ENCODE results near the gene PRSS38. TPM values are rescaled to one million over a fixed set of nuclear protein-coding genes. Genes with fewer than 3 reads are reported as not detected.

PRSS38 gene
- not detected in 2 replicates for polyA plus RNA-seq (2014; cell fraction: cytosol; rRNA removed)
- polyA plus RNA-seq (2014; cell fraction: nucleus; rRNA removed), result not detected in 2 replicates

- DNase-seq (ENCODE audit: low spot score), result no peak
Observed at GRCh38 chr1:227815468-227816409, at the start of gene PRSS38. PRSS38 (plus strand) TSS chr1:227815675; CDS start chr1:227815717, 42 bp downstream.

GRCh38 chr1:227766015-227766634 lies 49.4 kb upstream of the PRSS38 start:
- no peak for DNase-seq (ENCODE audit: low spot score)

DNA sequence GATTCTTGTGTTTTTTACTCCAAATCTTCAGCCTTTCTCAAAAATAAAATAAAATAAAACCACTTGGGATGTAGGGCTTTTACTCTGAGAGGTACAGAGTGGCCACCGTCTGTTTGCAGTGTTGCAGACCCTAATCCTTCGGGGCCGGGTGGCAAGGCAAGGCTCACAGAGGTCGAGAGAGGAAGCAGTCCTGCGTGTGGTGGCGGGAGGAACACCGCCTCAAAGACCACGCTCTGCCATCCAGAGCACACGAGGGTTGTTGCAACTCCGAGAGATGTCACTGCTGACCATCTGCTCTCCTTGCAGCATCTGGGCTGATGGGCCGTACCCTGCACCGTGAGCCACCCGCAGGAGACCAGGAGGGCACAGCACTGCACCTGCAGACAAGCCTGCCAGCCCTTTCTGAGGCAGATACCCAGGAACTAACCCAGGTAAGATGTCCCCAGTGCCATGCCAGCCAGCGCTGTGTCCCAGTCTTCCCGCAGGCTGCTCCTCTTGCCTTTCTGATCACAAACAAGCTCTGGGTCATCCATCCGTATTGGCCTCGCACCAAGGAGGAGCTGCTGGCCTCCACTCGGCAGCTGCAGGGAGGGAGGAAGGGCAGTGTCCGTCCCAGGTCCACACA lies 48.7 kb upstream of the PRSS38 start:
- no peak for DNase-seq (ENCODE audit: low spot score)

GRCh38 chr1:227767401-227768124 lies 47.9 kb upstream of the PRSS38 start:
- no peak for DNase-seq (ENCODE audit: low spot score)

- DNase-seq (ENCODE audit: low spot score), result no peak
Observed at GRCh38 chr1:227768125-227768439, 47.4 kb upstream of the PRSS38 start.

- DNase-seq (ENCODE audit: low spot score), result no peak
Observed at GRCh38 chr1:227768640-227769039, 46.8 kb upstream of the PRSS38 start.

DNA sequence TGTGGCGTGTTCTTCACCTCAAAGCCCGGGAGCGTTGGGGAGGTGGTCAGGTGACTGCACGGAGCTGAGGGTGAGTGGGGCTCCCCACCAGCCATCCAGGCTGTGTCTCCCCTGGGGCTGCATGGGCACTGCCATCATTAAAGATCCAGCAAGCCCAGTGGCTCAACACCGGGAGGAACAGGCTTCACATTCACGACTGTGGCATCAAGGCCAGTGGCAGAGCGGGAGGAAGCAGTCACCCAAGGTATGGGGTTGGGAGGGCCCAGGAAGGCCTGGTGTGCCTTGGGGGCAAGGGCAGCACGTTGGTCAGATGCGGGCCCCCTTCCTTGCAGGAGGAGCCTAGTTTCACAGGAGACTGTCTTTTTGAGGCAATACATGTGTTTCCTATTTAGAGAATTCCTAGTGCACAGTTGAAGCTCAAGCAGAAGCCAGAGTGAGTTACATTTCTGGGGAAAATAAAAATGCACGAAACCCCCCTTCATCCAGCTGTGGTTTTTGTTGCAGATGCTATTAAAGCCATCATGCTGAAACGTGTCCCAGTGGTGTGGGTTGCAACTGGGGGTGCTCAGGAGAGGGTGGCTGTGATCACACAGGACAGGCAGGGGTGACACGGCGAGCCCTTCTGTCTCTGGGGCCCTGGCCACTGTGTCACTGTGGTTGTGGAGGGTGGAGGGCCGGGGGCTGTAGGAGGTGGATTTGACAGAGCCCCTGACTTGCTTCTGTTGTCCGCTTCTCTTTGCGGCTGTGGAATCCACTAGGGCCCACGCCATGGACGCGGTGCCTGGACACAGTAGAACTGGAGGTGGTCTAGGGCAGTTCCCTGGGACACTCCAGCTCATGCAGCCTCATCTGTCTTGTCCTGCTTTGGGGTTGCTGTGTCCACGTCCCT lies 46.2 kb upstream of the PRSS38 start:
- DNase-seq (ENCODE audit: low spot score), result no peak

DNA sequence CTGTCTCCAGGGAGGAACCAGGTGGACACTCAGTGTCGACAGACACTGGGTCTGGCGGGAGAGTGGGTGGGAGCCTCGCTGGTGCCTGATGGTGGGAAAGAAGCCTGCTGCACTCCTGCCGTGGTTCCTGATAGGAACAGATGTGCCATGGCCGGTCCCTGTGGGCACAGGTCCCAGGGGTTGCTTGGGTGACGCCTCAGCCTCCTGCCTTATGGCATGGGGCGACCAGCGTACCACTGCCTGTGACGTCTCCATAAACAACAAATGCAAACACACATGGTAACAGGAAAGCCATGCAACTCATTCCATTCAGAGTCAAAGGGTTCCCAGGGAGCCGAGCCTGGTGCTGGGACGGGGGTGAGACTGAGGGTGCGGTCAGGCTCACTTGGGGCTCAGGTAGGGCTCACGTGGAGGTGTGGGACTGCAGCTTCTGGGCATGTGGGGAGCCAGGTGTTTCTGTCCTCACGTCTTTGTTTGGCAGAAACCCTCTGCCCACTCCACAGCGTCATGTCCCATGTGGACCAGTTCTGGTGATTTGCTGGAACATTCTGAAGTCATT lies 45.5 kb upstream of the PRSS38 start:
- no peak for DNase-seq (ENCODE audit: low spot score)

- no peak for DNase-seq (ENCODE audit: low spot score)
Observed at GRCh38 chr1:227770812-227771211, 44.7 kb upstream of the PRSS38 start.

DNA sequence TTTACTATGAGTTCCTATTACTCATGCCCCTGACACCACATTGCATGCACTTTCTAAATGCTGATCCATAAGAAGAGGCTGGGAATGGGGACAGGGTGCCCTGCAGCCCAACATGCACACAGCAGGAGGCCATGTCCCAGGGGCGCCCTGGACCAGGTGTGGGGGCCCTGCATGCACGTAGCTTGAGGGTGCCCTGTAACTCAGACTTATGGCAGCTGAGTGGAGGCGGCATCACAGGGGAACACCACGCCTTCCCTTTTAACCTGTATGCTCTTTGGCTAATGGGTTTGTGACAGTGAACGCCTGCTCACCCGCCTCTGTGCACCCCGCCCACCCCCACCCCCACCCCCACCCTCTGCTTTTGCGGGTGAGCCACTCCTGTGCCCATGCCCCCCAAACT lies 44.1 kb upstream of the PRSS38 start:
- no peak for DNase-seq (ENCODE audit: low spot score)

DNA sequence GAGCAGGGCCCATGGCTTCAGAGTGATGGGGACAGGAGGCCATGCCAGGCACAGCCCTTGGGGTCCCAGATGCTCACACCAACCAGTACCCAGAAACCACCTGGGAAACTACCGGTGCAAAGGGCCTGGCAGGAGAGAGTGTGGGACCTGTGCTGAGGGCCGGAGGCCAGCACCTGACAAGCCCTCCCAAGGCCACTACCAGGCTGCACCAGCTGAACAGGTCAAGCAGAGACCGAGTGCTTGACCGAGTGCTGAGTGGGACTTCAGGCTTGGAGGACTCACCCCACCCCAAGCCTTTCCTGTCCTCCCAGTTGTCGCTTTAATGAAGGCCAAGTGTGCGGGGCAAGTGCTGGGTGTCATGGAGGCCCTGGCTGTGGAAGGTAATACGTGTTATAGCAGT lies 43.7 kb upstream of the PRSS38 start:
- DNase-seq (ENCODE audit: low spot score), result no peak

GRCh38 chr1:227773558-227773957 lies 41.9 kb upstream of the PRSS38 start:
- DNase-seq (ENCODE audit: low spot score), result no peak

- DNase-seq (ENCODE audit: low spot score), result no peak
Observed at GRCh38 chr1:227774051-227774731, 41.3 kb upstream of the PRSS38 start.

DNA sequence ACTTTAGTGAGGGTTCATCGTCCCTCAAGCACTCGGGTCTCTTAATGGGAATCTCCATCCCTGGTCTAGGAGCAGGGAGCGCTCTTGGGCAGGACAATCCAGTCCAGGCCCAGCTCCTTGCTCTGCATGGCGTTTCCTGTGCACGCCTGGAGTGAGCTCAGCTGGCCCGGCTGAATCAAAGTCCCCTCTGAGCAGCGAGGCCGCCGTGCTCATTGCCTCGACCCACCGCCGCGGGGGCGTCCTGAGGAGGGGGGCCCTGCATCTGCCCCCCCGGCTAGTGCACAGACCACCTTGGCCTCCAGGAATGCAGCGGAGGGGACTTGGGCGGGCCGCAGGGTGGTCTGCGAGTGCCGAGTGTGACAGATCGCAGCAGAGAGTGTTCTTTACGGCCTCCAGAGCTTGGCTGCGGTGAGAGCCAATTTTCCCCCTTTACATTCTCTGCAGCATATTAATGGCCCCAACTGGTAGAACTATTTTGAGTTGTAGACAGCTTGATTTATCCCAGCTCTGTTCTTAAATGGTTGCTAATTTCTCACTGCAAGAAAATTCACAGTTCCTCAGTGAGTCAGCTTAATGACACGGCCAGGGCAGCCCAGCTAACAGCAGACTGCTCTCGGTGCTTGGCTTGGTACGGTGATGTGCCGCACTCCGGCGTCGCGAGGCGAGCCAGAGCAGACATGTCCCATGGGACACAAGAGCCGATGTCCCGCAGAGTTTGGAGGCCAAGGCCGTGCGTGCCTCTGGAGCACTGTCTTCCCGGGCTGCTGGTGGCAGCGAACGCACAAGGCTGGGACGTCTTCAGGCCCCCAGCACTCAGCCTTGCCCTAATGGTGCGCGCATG lies 40.4 kb upstream of the PRSS38 start:
- DNase-seq (ENCODE audit: low spot score), result no peak

GRCh38 chr1:227775841-227776240 lies 39.6 kb upstream of the PRSS38 start:
- DNase-seq (ENCODE audit: low spot score), result no peak

DNA sequence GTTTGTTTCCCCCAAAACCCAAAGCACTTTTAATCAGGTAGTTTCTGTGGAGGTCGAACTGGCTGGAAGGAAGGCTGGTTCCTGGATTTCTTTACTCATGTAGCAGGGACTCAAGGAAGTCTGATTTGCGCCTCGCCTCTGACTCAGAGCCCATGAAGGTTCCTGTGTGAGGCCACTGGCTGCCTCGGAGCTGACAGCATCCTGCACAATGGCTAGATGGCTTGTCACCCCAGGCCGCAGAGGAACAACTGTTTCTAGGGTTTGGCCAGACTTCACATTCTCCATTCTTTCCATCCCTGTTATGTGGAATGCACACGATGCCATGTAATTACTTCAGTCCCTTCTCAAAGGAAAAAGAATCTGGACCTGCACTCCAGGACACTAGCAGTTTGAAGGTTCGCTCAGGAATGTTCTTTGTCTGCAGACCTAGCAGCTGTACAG lies 39.1 kb upstream of the PRSS38 start:
- DNase-seq (ENCODE audit: low spot score), result no peak

DNA sequence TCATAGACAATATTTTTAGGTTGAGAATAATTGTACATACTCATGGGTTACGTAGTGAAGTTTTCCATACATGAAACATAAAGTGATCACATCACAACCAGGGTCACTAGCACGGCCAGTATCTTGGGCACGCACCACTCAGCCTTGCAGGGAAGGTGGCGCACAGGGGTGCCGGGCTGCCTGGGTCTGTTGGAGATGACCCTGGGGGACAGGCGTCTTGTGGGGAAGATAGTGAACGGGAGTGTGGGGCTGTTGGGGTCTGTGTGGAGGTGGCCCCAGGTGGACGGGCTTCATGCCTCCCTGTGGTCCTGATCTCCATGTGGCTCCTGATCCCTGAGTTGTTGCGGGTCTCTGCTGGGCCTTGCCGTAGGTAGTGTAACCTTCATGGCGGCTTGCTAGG lies 38.3 kb upstream of the PRSS38 start:
- DNase-seq (ENCODE audit: low spot score), result no peak

GRCh38 chr1:227777646-227778045 lies 37.8 kb upstream of the PRSS38 start:
- DNase-seq (ENCODE audit: low spot score), result no peak

DNA sequence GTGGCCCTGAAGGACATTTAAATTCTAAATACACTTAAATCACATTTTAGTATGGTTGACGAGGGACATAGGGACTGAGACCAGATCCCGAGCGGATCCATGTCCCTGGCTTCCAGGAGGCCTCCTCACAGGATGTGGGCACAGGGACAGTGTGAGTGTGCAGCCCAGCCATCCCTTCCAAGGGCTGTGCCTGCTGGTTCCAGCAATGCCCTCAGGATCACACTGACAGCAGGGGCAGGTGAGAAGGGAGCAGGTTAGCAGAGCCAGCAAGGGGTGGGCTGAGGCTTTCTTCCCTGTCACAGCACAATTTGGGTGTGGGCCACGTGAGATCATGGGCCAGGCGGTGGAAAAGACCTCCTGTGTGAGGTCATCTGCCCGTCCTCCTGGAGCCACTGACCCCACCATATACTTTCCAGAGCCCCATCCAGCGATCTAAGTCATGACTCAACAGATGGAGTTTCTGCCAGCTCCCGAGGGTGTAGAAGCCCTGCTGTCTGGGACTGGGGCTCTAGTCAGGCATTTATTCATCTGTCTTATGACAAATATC lies 37.0 kb upstream of the PRSS38 start:
- DNase-seq (ENCODE audit: low spot score), result no peak
